ENCODE data around the gene STIP1.
A peak's percentile ranks its signal among the peaks of the same experiment; 100 is the strongest.

The STIP1 gene

GRCh38 chr11:64185693-64186491 is at the start of gene STIP1:
Gene STIP1, plus strand, starts transcription at chr11:64186171. Its CDS starts 91 bp downstream, at chr11:64186262.
- DNase-seq, result peak; percentile 98

DNA sequence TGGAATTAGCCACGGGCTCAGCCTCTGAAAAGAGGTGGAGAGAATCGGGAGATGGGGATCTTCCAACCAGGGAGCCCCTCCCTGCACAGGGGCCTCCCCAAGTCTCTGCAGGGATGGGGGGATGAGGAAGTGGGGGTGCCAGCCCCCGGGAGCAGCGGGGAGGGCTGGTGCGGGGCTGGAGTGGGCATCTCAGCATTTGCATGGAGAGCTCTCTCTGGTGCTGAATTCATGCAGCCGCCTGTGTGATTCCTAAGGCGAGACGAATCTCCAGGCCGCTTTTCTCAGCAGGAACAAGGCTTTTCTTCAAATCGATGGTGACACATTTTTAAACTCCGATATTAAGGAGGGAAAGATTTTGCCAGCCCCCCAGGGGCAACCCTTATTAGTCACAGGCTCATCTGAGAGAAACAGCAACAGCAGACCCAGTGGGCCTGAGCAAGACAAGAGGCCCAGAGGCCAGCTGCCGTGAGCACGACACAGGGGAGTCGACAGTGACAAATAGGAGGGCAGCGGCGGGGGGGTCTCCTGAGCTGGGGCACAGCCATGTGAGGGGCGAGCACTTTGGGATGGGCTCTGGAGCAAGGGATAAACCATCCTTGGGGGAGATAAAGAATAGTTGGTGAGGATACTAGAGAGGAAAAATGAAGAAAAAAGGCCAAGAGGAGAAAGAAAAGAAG is 49.1 kb upstream of the STIP1 start:
- DNase-seq, result no peak

DNA sequence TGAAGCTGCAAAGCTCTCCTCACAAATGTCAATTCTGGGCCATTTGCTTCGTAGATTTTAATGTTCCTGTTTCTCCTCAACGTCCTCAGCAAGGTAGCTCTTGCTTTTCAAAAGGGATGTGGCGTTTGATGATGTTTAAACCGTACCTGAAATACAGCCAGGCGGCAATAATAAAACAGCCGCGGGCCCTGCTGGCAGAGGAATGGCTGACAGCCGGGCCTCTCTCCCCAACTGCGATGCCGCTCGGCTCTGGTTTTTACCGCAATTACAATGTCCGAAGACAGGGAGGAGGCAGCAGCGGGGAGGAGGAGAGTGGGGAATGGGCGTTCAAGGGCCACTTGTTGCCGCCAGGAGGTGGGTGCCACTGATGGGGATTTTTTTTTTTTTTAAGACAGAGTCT is 47.6 kb upstream of the STIP1 start:
- DNase-seq, result no peak

DNA sequence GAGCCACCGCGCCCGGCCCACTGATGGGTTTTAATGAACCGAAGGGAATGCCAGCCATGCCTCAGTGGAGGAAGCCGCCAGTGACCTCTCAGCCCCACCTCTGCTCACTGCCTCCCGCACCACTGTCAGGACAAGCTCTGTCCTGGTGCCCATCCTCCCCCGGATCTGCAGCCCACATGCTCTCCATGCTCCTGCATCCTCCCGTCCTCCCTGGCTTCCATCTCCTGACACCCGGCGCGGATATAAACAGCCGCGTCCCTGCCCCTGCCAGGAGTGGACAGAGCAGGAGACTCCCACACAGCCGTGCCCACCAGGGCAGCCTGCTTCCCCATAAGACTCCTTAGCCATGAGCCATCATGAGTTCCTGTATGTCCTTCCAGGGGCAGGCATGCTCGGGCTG is 46.9 kb upstream of the STIP1 start:
- DNase-seq, result no peak

- DNase-seq, result no peak
Measured at GRCh38 chr11:64140082-64140481, 45.9 kb upstream of the STIP1 start.

GRCh38 chr11:64141081-64141783 is 44.7 kb upstream of the STIP1 start:
- DNase-seq, result no peak

GRCh38 chr11:64144587-64145472 is 41.1 kb upstream of the STIP1 start:
- no peak for DNase-seq

DNA sequence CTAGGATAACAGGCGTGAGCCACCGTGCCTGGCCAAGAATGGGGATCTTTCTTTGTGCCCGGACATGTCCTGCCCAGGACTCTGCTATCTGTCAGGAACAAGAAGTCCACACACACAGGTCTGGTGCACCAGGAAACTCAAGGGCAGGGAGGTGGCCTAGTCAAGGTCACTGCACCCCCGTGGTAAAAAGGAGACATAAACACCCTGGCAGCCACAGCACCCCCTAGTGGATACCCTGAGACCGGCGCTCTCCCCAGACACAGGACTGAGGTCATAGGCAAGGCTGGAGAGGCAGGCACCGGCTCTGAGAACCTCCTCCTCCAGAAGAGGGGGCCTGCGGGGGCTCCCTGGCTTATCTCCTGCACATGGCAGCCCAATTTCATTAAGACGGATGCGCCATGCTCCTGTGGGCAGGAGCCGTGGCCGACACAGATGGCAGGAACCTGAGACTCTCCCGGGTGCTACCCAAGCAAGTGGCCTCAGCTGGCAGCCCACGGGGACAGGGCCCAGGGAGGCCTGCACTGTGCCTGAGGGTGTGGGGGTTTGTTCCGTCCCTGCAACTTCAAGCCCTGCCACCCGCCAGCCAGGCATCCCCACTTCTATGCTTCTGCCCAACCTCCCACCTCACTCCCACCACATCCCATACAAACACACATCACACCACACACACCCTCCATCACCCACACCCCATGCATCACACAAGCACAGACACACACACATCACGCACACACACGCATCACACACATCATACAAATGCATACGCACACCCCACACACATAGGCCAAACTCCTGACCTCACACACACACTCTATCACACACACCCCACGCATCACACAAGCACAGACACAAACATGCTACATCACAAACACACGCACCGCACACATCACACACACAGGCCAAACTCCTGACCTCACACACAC is 39.7 kb upstream of the STIP1 start:
- DNase-seq, result peak; percentile 27

DNA sequence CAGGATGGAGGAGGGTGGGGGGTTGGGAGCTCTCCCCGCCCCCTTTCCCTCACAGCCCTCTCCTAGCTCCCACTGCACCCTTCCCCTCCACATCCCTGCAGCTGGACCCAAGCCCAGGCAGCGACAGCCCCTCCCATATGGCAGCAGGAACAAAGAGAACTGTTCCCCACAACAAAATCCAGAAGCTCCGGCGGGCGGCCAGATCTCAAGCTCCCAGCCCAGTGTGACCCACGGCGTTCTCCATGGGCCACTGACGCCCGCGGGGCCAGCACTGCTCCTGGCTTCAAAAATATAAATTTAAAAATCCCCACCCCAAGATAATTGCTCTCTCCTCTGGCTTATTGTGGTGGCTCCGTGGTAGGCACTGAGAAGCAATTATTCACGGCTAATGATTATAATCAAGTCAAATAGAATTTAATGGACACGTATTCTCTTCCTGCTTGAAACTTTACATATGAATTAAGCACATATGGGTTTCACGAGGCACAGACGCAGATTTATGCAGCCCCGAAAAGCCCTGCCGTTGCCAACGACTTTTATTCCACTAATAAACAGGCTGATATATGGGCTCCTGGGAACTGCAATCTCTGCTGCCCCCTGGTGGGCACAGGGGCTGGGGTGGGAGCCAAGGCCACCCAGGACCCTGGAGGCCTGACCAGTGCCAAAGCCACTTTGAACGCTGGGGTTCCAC is 37.6 kb upstream of the STIP1 start:
- peak; percentile 16 for DNase-seq

- no peak for DNase-seq
Measured at GRCh38 chr11:64148917-64149617, 36.9 kb upstream of the STIP1 start.

DNA sequence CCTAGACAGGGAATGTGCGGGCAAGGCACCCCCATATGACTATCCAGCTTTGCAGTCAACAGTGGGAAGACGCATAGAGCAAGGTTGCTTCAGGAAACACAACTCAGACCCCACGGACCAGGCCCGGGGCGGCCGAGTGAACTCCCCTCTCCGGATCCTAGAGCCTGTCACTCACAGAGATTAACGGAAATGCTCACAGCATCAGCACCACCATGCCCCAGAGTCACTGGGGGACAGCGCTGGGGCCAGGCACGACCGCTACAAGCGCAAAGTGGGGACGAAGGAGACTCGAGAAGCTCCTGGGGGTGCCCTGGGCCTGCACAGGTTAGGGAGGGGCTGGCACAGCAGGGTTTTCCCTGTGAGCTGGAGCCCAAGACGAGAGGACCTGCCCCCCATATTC is 35.9 kb upstream of the STIP1 start:
- DNase-seq, result no peak

GRCh38 chr11:64150481-64151239 is 35.3 kb upstream of the STIP1 start:
- DNase-seq, result no peak

DNA sequence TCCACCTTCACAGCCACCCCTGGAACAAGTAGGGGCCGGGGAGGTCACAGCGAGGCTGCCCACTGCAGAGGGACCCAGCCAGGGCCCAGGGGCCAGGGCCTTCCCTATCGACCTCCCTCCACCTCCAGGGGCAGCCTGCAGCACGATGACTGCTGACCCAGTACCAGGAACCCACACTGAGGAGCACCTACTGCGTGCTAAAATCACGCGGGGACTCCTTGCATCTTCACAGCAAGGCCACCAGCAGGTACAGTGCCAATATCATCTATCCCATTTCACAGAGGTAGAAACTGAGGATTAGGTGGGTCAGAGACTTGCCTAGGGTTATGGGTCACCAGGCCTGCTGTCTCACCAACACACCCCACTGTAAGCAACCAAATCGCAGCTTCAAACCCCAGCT is 34.6 kb upstream of the STIP1 start:
- DNase-seq, result no peak

DNA sequence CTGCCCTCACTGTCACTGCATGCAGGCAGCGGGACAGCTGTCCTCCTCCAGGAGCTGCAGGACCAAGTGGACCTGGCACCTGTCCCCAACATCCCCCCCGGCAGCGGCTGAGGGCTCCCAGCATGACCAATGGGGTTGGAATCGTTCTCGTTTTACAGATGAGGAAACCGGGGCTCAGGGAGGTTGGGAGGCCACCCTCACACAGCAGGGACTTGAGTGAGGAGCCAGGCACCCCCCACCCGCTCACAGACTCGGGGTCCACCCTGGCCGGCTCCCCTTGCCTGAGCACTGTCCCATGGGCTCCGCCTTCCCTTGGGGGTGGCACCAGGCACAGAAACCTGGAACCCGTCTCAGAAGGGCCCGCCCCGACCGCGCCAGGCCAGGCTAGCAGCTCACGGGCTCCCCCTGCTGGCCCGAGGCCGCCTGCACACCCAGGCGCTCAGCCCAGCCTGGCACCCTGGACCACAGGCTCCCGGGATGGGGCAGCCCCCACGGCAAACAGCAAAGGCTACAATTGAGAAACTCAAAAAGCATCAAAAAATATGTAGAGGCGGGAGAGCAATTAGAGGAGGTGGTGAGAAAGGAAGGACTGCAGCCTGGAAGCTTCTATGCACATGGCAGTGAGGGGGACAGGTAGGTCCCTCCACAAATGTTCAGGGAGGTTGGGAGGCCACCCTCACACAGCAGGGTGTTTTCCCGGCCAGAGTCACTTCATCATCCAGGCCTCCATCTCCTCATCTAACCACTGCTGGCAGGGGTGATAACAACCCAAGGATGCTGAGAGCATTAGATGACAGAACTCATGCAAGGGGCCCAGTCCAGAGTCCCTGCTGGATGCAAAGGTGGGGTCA is 32.9 kb upstream of the STIP1 start:
- DNase-seq, result no peak

DNA sequence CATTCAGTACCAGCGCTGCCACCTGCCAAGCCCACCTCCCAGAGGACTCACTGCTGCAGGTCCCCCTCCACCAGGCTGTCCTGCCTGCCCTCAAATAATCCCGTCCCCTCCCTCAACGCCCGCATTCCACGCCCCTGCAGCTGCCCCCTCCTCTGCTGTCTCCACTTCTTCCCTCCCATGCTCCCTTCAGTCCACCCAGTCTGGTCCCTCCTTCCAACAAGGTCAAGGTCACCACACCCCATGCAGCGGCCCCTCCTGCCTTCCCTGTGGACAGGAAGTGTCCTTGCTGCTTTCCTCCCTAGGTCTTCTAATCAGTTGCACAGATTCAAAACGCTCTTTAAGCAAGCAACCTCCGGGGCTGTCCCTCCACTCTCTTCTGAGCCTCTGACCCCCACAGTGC is 32.2 kb upstream of the STIP1 start:
- no peak for DNase-seq

- DNase-seq, result no peak
Measured at GRCh38 chr11:64156235-64157011, 29.5 kb upstream of the STIP1 start.

- no peak for DNase-seq
Measured at GRCh38 chr11:64157631-64158394, 28.2 kb upstream of the STIP1 start.
